GM12878 (cell line): ENCODE measurements around the gene PALS1. TPM values are rescaled to one million over a fixed set of nuclear protein-coding genes. Genes with fewer than 3 reads are reported as not detected.

ENCODE experiments used
- ATAC-seq: fragments of 200-7000 bp; cut with Tn5 transposase; 3 replicates; pipeline ENCODE4 v1.9.1; 2020; ENCODE audit warnings: mild to moderate bottlenecking, moderate library complexity
- BruUV-seq: library from RNA; stranded (reverse); fragments of 400-500 nt; replicated peaks from 2 replicates; lab custom pipeline; 2021; lab: Mats Ljungman, UMichigan
- CTCF ChIA-PET: fragments of 300-600 bp; sonication (Branson Sonifier 250); formaldehyde crosslinking; extraction: SDS; loops from one replicate; lab custom pipeline; 2021; ENCODE audit warnings: inconsistent platforms; lab: Yijun Ruan, JAX
- POLR2A ChIA-PET: fragments of 350-600 bp; formaldehyde crosslinking; extraction: SDS; loops from one replicate; lab custom pipeline; 2021; ENCODE audit warnings: inconsistent platforms; lab: Charles Lee
- RAD21 ChIA-PET: fragments of 300-600 bp; sonication (Branson Sonifier 250); formaldehyde crosslinking; loops from one replicate; lab custom pipeline; 2023; ENCODE audit warnings: antibody characterized with exemption; ENCODE audit not compliant: unreplicated experiment; lab: Charles Lee
- SMC1A ChIA-PET: fragments of 300-600 bp; sonication (Branson Sonifier 250); formaldehyde crosslinking; loops from one replicate; lab custom pipeline; 2023; ENCODE audit not compliant: unreplicated experiment, uncharacterized antibody; lab: Charles Lee
- DNase-seq: peaks from one replicate; pipeline ENCODE4 v3.0.0-alpha.2; 2011; ENCODE audit warnings: low read depth, low spot score
- FAIRE-seq: peaks from 3 replicates; lab custom pipeline; 2011; peaks lifted over from hg19 to GRCh38; lab: Jason Lieb, UNC
- H2AFZ ChIP-seq: 2 replicates; pipeline ENCODE4 v1.6.0; 2011; ENCODE audit warnings: low read depth, low read length, control low read depth; ENCODE audit not compliant: control insufficient read depth
- H3K27ac ChIP-seq: 2 replicates; pipeline ENCODE4 v1.5.1; 2011; ENCODE audit warnings: control low read depth; ENCODE audit not compliant: control insufficient read depth, insufficient read depth
- H3K27me3 ChIP-seq, 2 experiments: replicated peaks in 1 of 2; 2 replicates each; pipeline versions ENCODE4 v1.6.0 to v1.6.1; 2011; ENCODE audit warnings: low read length in 1 of 2; ENCODE audit not compliant: control insufficient read depth in 2 of 2, insufficient read depth in 2 of 2
- H3K36me3 ChIP-seq, 2 experiments: 2 replicates each; pipeline ENCODE4 v1.5.1; 2011; ENCODE audit warnings: low read length in 1 of 2; ENCODE audit not compliant: control insufficient read depth in 2 of 2, insufficient read depth in 2 of 2
- H3K4me1 ChIP-seq: 2 replicates; pipeline ENCODE4 v1.6.1; 2011; ENCODE audit warnings: mild to moderate bottlenecking, low read length, moderate library complexity, mixed read lengths; ENCODE audit not compliant: control insufficient read depth, insufficient read depth
- H3K4me2 ChIP-seq: 2 replicates; pipeline ENCODE4 v1.6.0; 2011; ENCODE audit warnings: control low read depth; ENCODE audit not compliant: control insufficient read depth, insufficient read depth
- H3K4me3 ChIP-seq: fragments of 200-600 bp; sonication (generic); 2 replicates; pipeline ENCODE4 v1.5.1; 2016
- H3K79me2 ChIP-seq: 2 replicates; pipeline ENCODE4 v1.6.0; 2011; ENCODE audit warnings: low read length; ENCODE audit not compliant: control insufficient read depth, insufficient read depth
- H3K9ac ChIP-seq: 2 replicates; pipeline ENCODE4 v1.8.0; 2011; ENCODE audit warnings: low read length, control low read depth, mixed read lengths; ENCODE audit not compliant: control insufficient read depth, insufficient read depth
- H3K9me3 ChIP-seq: replicated peaks from 3 replicates; pipeline ENCODE4 v1.5.1; 2011; ENCODE audit warnings: mild to moderate bottlenecking, low read length; ENCODE audit not compliant: control insufficient read depth, insufficient read depth
- H4K20me1 ChIP-seq: 2 replicates; pipeline ENCODE4 v1.6.0; 2011; ENCODE audit not compliant: control insufficient read depth, insufficient read depth
- BCL11A ChIP-seq: IDR thresholded peaks from 2 replicates; pipeline ENCODE4 v1.6.1; 2011; ENCODE audit warnings: low read depth, low read length
- BRCA1 ChIP-seq: IDR thresholded peaks from 2 replicates; pipeline ENCODE4 v1.6.1; 2011; ENCODE audit warnings: low read depth, low read length, improper control_type of control experiment
- DPF2 ChIP-seq: fragments of 450-650 bp; IDR thresholded peaks from 2 replicates; pipeline ENCODE4 v1.6.1; 2017; ENCODE audit warnings: mild to moderate bottlenecking
- ETV6 ChIP-seq, 2 experiments: fragments of 450-650 bp in 1 of 2; IDR thresholded peaks in 1 of 2; conservative IDR thresholded peaks in 1 of 2; 2 replicates each; pipeline ENCODE4 v1.6.1; 2014; ENCODE audit warnings: antibody characterized with exemption in 1 of 2, borderline replicate concordance in 1 of 2, low read depth in 1 of 2, mild to moderate bottlenecking in 1 of 2, moderate library complexity in 1 of 2
- FOXK2 ChIP-seq: fragments of 450-650 bp; IDR thresholded peaks from 2 replicates; pipeline ENCODE4 v1.6.1; 2017; ENCODE audit warnings: mild to moderate bottlenecking, moderate library complexity
- IKZF1 ChIP-seq: fragments of 450-650 bp; conservative IDR thresholded peaks from 2 replicates; pipeline ENCODE4 v1.6.1; 2017; ENCODE audit warnings: antibody characterized with exemption, mild to moderate bottlenecking
- IRF4 ChIP-seq: IDR thresholded peaks from 2 replicates; pipeline ENCODE4 v1.6.1; 2011; ENCODE audit warnings: low read depth, low read length
- KAT2A ChIP-seq: conservative IDR thresholded peaks from 2 replicates; pipeline ENCODE4 v1.6.1; 2011; ENCODE audit warnings: low read depth, low read length; ENCODE audit not compliant: control insufficient read depth
- MYC ChIP-seq: IDR thresholded peaks from 2 replicates; pipeline ENCODE4 v1.6.1; 2011; ENCODE audit warnings: mild to moderate bottlenecking, low read length, moderate library complexity, inconsistent platforms; ENCODE audit not compliant: insufficient read depth, insufficient replicate concordance, insufficient read length, severe bottlenecking
- NBN ChIP-seq: fragments of 450-650 bp; IDR thresholded peaks from 2 replicates; pipeline ENCODE4 v1.6.1; 2016
- NFYB ChIP-seq: IDR thresholded peaks from 2 replicates; pipeline ENCODE4 v1.6.1; 2011; ENCODE audit warnings: low read depth, mild to moderate bottlenecking, low read length, improper control_type of control experiment, moderate library complexity; ENCODE audit not compliant: insufficient read depth
- POLR2A ChIP-seq: IDR thresholded peaks from 2 replicates; pipeline ENCODE4 v1.6.1; 2011; ENCODE audit warnings: low read depth, mild to moderate bottlenecking, low read length
- RAD51 ChIP-seq: fragments of 450-650 bp; IDR thresholded peaks from 2 replicates; pipeline ENCODE4 v1.6.1; 2016; ENCODE audit warnings: moderate library complexity, mild to moderate bottlenecking, inconsistent platforms
- SMARCA5 ChIP-seq: fragments of 450-650 bp; IDR thresholded peaks from 2 replicates; pipeline ENCODE4 v1.6.1; 2017; ENCODE audit warnings: mild to moderate bottlenecking
- SP1 ChIP-seq: IDR thresholded peaks from one replicate; pipeline ENCODE4 v1.6.1; 2011; ENCODE audit warnings: low read depth, low read length
- SREBF1 ChIP-seq: IDR thresholded peaks from 2 replicates; pipeline ENCODE4 v1.6.1; 2012; ENCODE audit warnings: mild to moderate bottlenecking, low read length
- TCF12 ChIP-seq: IDR thresholded peaks from 2 replicates; pipeline ENCODE4 v1.6.1; 2011; ENCODE audit warnings: low read depth, mild to moderate bottlenecking, low read length
- TCF3 ChIP-seq: IDR thresholded peaks from 2 replicates; pipeline ENCODE4 v1.6.1; 2012; ENCODE audit warnings: low read depth, mild to moderate bottlenecking, low read length, borderline replicate concordance; ENCODE audit not compliant: insufficient read depth
- ZNF24 ChIP-seq: fragments of 450-650 bp; IDR thresholded peaks from 2 replicates; pipeline ENCODE4 v1.6.1; 2017; ENCODE audit warnings: antibody characterized with exemption, mild to moderate bottlenecking
- ZZZ3 ChIP-seq: IDR thresholded peaks from 2 replicates; pipeline ENCODE4 v1.6.1; 2011; ENCODE audit warnings: low read depth; ENCODE audit not compliant: control insufficient read depth, insufficient read length
- WGBS: methylation state at CpG from one replicate; pipeline ENCODE4 v1.1.6; 2016; ENCODE audit warnings: low lambda C conversion rate; ENCODE audit not compliant: insufficient replicate concordance, insufficient coverage; ENCODE audit errors: missing lambda C conversion rate; 5-methylcytosine and 5-hydroxymethylcytosine counted together
- in situ Hi-C: fragments of 300-500 bp; cut with MboI; formaldehyde crosslinking; loops from 9 replicates; pipeline ENCODE4 v1.14.3; 2018; ENCODE audit warnings: mixed read lengths
- intact Hi-C: fragments of 100-400 bp; cut with micrococcal nuclease; formaldehyde crosslinking; loops from one replicate; pipeline ENCODE4 v1.14.2; 2022; ENCODE audit not compliant: unreplicated experiment
- polyA plus RNA-seq, 11 experiments: library from polyadenylated mRNA; depleted of rRNA in 4 of 11; unstranded in 6 of 11; stranded (reverse) in 5 of 11; fragments of >200 nt; fragmentation: Nextera tagmentation in 4 of 11; fragmentation: Illumina TruSeq in 1 of 11; extraction: Ambion mirVana in 4 of 11; extraction: Trizol in 1 of 11; gene quantifications; 1 replicate in 1 of 11; 2 replicates in 10 of 11; pipeline versions ENCODE4 v1.2.1 to v1.2.3, GENCODE V29; 2011 to 2016; ENCODE audit warnings: inconsistent platforms in 2 of 11, missing spikeins in 2 of 11, low read depth in 1 of 11
- total RNA-seq, 4 experiments: library from RNA; depleted of rRNA in 3 of 4; stranded (reverse); fragments of >200 nt in 3 of 4; fragmentation: Illumina TruSeq in 1 of 4; extraction: Trizol in 1 of 4; gene quantifications; 2 replicates each; pipeline versions ENCODE4 v1.2.1 to v1.2.3, GENCODE V29; 2013 to 2021
- TF ChIP-seq, protein P1 (sequence below): fragments of 450-650 bp; IDR thresholded peaks from 2 replicates; pipeline ENCODE4 v1.6.1; 2018; ENCODE audit warnings: mild to moderate bottlenecking, low read depth, moderate library complexity; ENCODE audit not compliant: partially characterized antibody

Gene PALS1
- total and polyA plus RNA-seq, 10 of the 15 experiments (the other 5 are each of a cell fraction or from before 2014, with no cell fraction given) = 4.2 to 10.9 (median 6.6) TPM

DNA sequence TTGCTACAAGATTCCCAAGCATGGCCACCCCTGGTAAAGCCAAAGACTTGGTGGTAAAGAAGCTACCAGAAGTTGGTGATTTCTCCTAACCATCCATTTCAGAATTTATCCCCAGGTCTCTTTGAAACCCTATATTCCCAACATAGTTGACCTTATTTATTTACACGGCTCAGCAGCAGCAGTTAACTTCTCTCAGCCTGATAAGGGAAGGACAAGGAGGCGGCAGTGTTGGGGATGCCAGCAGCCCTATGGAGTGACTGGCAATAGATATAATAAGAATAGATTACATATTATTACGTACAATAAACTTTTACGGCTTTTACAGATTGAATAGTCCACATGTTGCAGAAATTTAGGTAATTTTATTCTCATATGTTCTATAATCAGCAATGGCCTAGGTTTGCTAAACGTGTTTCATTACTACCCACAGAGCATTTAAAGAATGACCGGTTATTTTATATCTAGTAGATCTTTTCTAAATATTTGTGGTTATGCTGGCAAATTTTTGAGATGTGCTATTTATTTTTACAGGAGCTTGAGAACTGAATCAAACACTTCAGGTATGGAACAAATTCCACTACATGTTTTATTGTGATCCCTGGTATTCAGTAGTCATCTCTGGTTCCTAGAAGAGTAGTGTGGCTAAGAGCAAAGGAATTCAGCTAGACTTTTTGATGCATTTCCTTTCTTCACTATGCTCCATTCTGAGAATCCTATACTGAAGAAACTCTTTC lies 19.8 kb upstream of the PALS1 start (continued):
- TF ChIP-seq, protein P1, sequence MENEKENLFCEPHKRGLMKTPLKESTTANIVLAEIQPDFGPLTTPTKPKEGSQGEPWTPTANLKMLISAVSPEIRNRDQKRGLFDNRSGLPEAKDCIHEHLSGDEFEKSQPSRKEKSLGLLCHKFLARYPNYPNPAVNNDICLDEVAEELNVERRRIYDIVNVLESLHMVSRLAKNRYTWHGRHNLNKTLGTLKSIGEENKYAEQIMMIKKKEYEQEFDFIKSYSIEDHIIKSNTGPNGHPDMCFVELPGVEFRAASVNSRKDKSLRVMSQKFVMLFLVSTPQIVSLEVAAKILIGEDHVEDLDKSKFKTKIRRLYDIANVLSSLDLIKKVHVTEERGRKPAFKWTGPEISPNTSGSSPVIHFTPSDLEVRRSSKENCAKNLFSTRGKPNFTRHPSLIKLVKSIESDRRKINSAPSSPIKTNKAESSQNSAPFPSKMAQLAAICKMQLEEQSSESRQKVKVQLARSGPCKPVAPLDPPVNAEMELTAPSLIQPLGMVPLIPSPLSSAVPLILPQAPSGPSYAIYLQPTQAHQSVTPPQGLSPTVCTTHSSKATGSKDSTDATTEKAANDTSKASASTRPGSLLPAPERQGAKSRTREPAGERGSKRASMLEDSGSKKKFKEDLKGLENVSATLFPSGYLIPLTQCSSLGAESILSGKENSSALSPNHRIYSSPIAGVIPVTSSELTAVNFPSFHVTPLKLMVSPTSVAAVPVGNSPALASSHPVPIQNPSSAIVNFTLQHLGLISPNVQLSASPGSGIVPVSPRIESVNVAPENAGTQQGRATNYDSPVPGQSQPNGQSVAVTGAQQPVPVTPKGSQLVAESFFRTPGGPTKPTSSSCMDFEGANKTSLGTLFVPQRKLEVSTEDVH = no peak
- TF ChIP-seq ZNF24 (no peak), BCL11A (no peak), IKZF1 (no peak), NBN (no peak), MYC (no peak), RAD51 (no peak)

DNA sequence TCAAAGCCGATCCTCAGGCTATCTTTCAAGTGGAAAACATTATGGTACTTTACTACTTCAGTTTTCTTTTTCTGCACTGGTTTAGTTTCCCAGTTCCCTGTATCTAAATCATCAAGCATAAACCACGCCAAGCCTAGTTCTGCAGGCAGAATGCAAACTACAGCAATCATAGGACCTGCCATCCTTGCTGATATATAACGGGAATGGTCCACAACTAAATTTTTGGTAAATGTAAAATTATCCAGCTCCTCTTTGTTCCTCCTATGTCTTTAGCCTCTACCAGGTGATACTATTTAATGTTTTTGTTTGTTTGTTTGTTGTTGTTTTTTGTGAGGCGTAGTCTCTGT lies 19.3 kb upstream of the PALS1 start:
- SMC1A ChIA-PET = interaction anchor here (0.7 kb wide), 1 partner anchor 710 kb away, joined by 3 read pairs; no protein-coding TSS in a partner anchor
- POLR2A ChIA-PET = no interaction called here
- CTCF ChIA-PET = interaction anchor here (0.5 kb wide), 2 partner anchors 18 to 1664 kb away, joined by 3 read pairs; no protein-coding TSS in a partner anchor
- in situ Hi-C loops (no loop called here), intact Hi-C loops (no loop called here)
- Histone ChIP-seq H3K79me2 (no peaks in the 10 kb centered on the region), H3K9me3 (no peaks in the 10 kb centered on the region; the same call in 2 of the 3 replicates), H3K4me2 (no peak overlapping the region), H3K27me3 (no peaks in the 10 kb centered on the region), H3K27ac (no peak overlapping the region), H2AFZ (no peak overlapping the region), H3K9ac (no peak overlapping the region), H4K20me1 (no peaks in the 10 kb centered on the region), H3K4me3 (no peak overlapping the region), H3K36me3 (no peaks in the 10 kb centered on the region), H3K4me1 (no peaks in the 10 kb centered on the region)
- BruUV-seq = no TSS peak
- no peak for ATAC-seq
- DNase-seq = no peak
- TF ChIP-seq SMARCA5 (no peak), DPF2 (no peak), NFYB (no peak), BRCA1 (no peak), SREBF1 (no peak), ZZZ3 (no peak), SP1 (no peak), TCF12 (no peak), KAT2A (no peak), FOXK2 (no peak), TCF3 (no peak), IRF4 (no peak), ETV6 (conservative IDR thresholded peaks at IDR 0.05 in 1 of 2, IDR thresholded peaks at IDR 0.05 in 1 of 2; ENCODE audit: borderline replicate concordance in 1 of 2, low read depth in 1 of 2) (no peak), BCL11A (no peak), POLR2A (no peak)
- WGBS = 77% methylated on average over 4 of the region's 4 CpGs
- no peak for FAIRE-seq
- RAD21 ChIA-PET = no interaction called here
